ENCODE measurements around the gene RTP2.

DNA sequence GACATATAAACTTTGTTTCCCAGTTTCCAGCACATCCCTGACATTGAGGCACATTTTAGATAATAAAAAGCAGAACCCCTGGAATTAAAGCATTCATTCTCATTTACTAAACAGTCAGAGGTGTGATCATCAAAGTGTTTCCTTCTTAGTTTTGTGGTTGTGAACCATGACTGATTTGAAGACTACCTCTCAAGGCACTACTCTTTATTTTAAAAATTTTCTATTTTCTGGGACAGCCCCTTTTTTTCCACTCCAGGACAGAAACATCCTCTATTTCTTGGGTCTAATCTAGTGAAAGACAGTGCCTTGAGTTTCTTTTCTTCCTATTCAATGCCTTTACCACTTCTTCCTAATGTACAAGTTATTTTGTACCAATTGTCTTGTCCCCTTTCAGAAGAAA lies 37.3 kb downstream of the RTP2 start:
- TF ChIP-seq, protein P1, sequence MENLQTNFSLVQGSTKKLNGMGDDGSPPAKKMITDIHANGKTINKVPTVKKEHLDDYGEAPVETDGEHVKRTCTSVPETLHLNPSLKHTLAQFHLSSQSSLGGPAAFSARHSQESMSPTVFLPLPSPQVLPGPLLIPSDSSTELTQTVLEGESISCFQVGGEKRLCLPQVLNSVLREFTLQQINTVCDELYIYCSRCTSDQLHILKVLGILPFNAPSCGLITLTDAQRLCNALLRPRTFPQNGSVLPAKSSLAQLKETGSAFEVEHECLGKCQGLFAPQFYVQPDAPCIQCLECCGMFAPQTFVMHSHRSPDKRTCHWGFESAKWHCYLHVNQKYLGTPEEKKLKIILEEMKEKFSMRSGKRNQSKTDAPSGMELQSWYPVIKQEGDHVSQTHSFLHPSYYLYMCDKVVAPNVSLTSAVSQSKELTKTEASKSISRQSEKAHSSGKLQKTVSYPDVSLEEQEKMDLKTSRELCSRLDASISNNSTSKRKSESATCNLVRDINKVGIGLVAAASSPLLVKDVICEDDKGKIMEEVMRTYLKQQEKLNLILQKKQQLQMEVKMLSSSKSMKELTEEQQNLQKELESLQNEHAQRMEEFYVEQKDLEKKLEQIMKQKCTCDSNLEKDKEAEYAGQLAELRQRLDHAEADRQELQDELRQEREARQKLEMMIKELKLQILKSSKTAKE (IDR thresholded peaks at IDR 0.05; ENCODE audit: low read depth, poor library complexity, severe bottlenecking): no peak
- TF ChIP-seq EP300 (IDR thresholded peaks at IDR 0.05; ENCODE audit: borderline replicate concordance in 1 of 2, control insufficient read depth in 1 of 2, low read depth in 2 of 2, low read length in 2 of 2) (no peak), HDAC6 (IDR thresholded peaks at IDR 0.05; ENCODE audit: unreplicated experiment) (no peak), NFYB (IDR thresholded peaks at IDR 0.05; ENCODE audit: insufficient read depth, low read depth, low read length) (no peak)

Data from GM12878 (cell line).